GM18526 (cell line): Measurements from ENCODE around the gene HAUS3.

ENCODE experiments used
- POLR2A ChIP-seq: IDR thresholded peaks from 3 replicates; pipeline ENCODE4 v1.6.1; 2011; ENCODE audit not compliant: insufficient read length; ENCODE audit errors: extremely low read depth

Gene HAUS3

DNA sequence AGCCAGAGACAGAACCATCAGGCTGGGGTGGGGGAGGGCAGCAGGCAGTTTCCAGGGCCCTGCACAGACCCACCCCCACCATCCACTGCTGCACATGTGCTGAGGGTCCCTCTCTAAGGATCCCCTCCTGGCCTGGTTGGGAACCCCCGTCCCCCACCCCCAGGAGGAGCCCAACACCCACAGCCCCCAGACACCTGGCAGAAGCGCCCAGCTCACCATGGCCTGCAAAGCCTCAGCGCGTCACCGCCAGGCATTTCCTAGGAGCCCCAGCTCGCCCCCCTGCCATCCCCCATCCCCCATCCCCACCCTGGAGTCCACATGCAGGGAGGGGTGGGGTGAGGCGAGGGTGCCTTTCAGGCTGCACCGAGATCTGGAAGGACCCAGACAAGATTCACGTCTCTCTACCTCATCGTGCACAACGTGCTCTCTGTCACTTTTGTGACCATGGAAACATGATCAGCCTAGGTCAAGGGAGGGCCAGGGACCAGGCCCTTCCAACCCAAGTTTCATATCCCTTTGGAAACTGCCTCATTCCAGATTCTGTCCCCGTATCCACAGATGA lies 10.7 kb upstream of the HAUS3 start:
- no peak for TF ChIP-seq POLR2A

DNA sequence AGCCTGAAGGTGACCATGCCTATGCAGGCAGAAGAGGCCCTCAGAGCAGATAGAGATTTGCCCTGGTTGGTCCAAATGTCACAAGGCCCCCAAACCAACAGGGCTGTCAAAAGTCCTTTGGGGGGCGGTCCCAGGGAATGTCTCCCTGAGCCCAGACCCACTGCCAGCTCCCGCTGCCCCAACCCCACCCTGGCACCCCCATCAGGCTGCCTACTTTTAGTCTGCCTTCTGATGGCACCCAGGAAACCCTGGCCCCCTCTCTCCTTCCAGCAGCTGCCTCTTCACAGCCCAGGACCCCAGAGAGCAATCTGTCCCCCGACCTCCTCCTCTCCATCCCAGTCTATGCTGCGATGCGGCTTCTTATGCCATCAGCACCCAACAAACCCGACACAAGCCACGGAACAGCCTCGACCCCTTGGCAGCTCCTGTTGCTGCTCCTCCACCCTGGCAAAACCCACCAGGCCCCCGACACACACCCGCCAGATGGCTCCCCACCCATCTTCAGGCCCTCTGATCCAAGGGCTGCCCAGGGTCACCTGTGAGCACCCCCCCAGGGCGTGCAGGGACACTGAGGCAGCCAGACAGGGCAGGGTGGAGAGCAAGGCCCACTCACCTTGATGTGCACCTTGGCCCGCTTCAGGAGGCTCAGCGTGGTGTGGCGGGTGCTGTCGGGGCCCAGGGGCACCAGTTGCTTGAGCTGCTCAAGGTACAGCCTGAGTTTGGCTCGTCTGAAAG lies 10.0 kb upstream of the HAUS3 start:
- TF ChIP-seq POLR2A = no peak

DNA sequence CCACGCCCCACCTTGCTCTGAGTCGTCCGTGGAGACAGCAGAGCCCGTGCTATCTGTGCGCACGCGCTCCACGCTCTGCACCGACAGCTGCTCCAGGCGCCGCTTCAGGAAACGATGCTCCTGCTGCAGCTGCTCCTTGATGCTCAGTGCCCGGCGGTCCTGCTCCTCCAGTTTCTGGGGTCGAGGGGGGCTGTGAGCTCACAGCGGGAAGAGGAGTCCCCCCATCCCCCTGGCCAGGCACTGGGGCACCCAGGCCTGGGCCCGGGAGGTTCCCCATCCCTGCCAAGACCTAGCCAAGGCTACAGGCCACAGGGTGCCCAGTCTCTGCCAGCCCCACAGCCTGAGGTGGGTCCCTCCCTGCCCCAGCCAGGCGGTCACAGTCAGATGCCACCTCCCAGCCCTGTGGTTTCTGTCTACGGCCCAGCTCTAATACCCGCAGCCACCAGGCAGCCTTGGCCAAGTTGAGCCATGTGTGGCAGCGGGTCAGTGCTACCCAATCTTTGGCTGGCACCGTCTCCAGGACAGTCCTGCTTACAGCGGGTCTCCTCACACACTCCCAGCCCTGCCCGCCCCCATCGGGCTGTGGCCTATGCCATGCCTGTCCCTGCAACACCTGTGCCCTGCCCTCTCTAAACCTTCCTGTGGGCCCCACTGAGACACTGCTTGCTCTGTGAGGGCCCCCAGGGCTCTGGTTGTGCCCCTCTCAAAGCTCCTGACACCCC lies 9.3 kb upstream of the HAUS3 start:
- no peak for TF ChIP-seq POLR2A

DNA sequence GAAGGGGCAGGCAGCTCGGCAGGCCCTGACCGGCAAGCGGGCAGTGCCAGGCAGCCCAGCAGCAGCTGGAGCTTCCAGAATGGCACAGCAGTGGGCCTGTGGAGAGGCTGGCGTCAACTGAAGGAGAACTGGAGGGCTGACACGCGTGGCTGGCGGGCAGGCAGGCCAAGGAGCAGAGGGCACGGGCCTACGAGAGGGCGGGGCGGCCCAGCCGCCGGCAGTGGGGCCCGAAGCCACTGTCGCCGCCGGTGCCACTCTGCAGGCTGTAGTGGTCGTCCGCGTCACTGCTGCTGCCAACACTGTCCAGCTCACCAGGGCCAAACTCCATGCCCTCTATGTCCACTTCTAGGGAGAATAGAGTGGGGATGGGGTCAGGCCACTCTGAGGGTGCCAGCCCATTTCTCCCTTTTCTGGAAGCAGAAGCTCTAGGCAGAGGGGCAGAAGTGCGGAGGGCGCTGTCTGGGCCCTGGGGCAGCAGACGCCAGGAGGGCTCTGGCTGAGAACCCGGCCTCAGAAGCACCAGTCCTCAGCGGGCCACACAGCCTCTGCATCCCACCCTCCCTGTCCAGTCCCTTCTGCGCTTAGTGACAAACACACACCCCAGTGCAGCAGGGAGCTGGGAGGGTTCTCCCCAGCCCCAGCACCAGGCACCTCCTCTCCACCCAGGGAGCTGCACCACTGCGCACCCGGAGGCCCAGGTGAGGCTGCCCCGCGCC lies 8.6 kb upstream of the HAUS3 start:
- no peak for TF ChIP-seq POLR2A

DNA sequence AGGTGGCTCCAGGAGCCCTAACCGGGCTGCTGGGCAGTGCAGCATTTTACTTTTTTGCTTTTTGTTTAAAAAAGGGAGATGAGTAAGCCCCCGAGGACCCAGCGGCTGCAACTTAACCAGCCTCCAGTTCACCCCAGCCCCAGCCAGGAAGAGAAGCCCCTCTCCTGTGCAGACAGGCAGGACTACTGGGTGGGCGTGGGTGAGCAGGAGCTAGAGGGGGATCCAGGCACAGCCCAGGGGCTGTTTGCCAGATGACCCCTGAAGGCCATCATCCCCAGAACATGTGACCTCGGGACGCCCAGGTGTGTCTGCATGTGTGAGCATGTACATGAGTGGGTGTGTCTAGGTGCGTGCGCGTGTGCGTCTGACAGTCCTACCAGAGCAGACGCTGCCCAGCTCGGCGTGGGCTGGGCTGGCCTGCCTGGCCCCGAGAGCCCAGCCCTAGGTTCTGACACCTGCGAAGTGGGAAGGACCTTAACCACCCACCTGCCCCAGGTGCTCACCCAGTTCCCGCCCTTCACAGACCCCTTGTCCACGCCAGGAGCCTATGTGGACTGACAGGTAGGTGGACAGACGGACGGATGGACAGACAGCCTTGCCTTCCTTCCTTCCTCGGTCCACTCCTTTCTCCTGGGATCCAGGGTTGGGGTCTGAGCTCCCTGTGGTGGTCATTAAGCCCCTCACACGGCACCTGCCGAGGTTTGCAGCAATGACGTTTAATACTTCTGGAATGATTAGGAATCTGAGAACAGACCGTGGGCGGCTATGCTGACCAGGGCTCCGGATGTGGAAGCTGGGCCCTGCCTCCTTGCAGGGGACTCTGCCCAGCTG lies 7.8 kb upstream of the HAUS3 start:
- TF ChIP-seq POLR2A = no peak

DNA sequence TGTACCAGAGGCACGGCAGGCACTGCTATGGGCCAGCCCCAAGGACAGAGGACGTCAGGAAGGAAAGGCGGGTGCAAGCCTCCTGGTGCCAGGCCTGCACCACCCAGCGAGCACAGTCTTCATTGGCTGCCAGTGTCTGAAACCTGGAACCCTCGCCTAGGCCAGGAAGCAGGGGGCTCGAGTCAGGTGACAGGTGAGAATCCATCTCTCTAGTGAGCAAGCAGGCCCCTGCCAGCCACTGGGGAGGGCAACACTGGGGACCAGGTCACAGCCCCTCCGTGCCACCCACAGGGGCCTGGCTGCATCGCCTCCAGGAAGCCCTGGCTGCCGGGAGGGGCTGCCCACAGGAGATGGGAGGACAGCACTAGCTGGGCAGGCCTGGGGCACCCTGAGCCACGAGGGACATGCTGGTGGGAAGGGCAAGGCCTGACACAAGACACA lies 6.9 kb upstream of the HAUS3 start:
- TF ChIP-seq POLR2A = no peak

DNA sequence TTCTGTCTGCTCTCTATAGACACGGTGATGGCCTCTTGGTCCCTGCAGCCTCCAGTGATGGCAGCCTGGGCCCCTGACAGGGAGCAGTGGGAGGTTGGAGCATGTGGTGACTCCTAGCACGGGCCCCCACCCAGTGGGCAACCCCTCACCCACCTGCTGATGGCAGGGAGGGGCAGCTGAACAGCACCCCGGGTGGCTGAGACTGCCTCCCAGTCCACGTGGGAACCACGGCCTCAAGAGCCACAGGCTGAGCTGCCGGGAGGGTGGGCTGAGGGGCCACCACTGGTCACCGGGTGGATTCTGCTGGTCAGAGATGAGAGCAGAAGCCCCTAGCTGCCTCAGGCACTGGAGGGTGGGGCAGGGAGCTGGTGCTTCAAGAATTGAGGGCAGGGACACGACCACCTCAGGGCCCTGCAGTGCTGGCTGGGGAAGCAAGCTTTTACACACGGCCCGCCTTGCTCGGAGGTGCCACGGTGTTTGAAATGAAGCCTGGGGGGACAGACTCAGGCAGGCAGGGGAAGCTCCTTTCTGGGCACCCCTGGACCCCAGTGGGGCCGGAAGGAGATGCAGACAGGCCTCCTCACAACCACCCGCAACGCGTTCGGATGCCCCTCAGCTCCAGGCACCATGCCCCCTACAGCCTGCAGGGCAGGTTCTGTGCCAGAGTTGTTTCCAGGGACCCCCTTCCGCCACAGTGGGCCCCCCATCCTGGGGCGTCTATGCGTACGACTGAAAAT lies 6.3 kb upstream of the HAUS3 start:
- TF ChIP-seq POLR2A = no peak

DNA sequence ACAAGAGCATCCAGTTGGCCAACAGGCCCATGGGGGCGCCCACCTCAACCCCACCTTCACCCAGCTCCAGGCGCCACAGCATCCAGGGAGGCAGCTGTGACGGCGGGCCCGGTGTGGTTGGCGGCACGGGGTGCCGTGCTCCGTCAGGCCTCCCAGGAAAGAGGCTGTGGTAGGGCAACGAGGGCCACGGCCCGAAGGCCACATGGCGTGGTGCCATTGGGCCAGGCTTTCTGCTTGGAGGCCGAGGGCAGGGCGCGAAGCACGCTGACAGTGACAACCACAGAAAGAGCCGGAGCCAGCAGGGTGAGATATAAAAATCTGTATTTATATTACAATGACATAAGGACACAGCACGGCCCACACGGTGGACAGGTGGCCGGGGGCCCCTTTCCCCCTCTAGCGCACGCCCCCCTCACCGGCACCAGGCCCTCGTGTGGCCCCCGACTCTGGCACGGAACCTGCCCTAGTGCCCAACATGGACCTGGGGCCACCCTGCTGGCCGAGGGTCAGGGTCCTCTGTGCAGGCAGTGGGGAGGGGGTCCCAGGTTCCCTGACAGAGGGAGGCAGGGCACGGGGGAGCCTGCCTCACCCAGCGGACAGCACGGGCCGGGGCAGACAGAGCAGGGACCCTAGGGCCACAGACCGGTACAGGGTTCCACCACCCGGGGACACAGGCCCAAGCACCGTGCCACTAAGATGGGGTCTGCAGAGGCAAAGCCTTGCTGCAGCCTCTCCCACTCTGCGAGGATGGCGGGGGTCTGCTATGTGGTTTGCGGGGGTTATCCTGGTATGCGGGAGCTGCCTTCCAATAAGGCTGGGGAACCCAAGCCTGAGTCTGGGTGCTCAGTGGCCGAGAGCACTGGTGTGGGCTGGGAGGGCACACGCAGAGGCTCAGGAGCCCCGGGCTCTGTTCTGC lies 5.5 kb upstream of the HAUS3 start:
- no peak for TF ChIP-seq POLR2A

DNA sequence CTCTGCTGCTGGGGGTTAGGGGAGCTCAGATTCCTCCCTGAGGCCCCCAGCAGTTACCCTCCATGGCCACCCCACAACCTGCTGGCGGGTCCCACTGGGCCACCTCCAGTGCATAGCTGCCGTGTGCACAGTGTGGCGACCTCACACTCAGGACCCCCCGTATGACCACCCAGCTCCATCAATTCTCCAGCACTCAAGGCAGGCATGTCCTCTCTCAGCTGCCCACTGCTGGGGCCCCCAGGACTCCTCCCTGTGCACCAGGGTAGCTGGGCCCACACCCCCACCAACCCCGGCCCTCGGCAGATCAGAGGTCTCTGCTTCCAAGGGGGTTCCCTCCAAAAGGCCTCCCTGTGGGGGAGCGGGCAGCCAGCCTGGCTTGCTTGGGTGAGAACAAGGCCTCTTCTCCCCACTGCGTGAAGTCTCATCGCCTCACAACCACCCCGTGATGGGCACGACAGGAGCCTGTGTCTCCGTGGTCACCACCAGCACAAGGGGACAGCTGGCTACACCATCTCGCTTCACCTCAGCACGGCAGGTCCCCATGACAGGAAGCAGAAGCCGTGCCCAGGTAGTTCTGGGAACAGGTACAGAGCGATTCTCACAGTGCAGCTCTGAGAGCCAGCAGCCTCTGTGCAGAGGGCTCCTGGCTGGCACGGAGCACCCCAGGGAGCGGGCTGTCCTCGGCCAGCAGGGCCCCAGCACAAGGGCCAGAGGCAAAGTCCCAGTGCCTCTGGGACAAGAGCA lies 4.6 kb upstream of the HAUS3 start:
- no peak for TF ChIP-seq POLR2A

DNA sequence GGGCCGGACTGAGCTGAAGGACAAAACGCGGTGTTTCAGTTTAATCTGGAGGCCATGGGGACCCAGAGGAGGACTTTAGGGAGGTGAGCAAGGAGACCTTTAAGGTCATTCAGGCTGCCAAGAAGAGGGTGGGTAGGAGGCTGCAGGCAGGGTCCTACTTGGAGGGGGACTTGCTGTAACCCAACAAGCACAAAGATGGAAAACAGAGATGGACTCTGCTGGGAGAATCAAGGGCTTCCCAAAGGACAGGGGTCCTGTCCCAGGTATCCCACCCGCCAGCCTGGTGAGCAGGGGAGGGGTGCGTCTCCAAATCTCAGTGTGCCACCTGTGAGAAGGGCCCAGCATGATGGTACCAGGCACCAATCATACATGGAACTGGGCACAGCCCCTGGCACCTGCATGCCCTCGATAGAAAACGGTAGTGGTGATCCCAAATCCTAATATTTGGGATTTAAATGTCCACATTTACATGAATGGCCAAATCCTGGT lies 3.9 kb upstream of the HAUS3 start:
- no peak for TF ChIP-seq POLR2A

DNA sequence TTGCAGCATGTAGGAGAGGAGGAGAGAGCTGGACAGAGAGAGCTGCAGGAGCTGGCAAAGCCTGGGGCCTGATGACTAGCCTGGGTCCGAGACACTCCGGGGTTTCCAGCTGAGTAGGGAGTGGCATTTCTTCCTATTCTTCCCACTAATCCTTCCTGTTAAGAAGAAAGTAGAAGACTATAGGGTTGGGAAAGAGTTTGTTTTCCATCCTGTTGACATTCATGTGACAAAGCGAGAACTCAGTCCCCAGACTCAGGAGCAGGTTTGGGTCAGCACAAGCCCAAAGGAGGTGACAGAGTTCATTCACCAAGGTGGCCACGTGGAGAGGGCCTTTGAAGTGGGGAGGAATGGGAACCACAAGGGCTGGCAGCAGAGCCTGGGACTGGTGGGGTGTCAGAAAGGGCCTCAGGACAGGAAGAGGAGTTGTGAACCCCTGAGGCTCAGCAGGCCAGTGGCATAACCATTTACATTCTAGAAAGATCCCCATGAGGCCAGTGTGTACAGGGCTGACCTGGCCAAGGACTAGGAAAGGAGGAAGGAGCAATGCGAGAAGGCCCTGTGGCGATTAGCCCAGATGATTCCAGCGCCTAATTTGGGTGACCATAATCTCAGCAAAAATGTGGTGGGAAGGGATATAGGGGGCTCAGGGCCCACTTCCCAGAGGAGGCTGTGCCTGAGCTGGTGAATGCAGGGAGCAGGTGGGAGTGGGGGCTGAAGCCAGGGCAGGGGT lies 3.3 kb upstream of the HAUS3 start:
- TF ChIP-seq POLR2A = no peak
